GM19438 (cell line): ENCODE data around the gene PIP5K1B.
"Not testable (repeated sequence)": the region's sequence is repeated elsewhere in the genome, so short reads cannot be mapped to it uniquely, and the experiment has no call there.

Source experiments
- ATAC-seq: cut with Tn5 transposase; IDR thresholded peaks from one replicate; pipeline ENCODE4 v1.9.1; 2021; ENCODE audit warnings: low read depth; ENCODE audit not compliant: unreplicated experiment

Gene PIP5K1B

GRCh38 chr9:69044240-69045219 is 339.5 kb downstream of the PIP5K1B start:
- no peak for ATAC-seq

- no peak for ATAC-seq
Measured at GRCh38 chr9:69045821-69046220, 340.8 kb downstream of the PIP5K1B start.

- ATAC-seq, result no peak
Measured at GRCh38 chr9:69046723-69047122, 341.7 kb downstream of the PIP5K1B start.

- ATAC-seq, result no peak
Measured at GRCh38 chr9:69047371-69047770, 342.3 kb downstream of the PIP5K1B start.

- no peak for ATAC-seq
Measured at GRCh38 chr9:69049094-69049493, 344.1 kb downstream of the PIP5K1B start.

GRCh38 chr9:69050936-69051335 is 345.9 kb downstream of the PIP5K1B start:
- ATAC-seq, result not testable (repeated sequence)

GRCh38 chr9:69054989-69055388 is 349.9 kb downstream of the PIP5K1B start:
- no peak for ATAC-seq

- no peak for ATAC-seq
Measured at GRCh38 chr9:69056191-69056815, 351.3 kb downstream of the PIP5K1B start.

GRCh38 chr9:69058101-69058500 is 353.1 kb downstream of the PIP5K1B start:
- no peak for ATAC-seq
